ENCODE measurements around the gene DCAF8. TPM values are rescaled to one million over a fixed set of nuclear protein-coding genes. Genes with fewer than 3 reads are reported as not detected.
A peak's percentile ranks its signal among the peaks of the same experiment; 100 is the strongest.

Gene DCAF8
- total and polyA plus RNA-seq, 12 donors: 64.3 to 162 (median 132) TPM

DNA sequence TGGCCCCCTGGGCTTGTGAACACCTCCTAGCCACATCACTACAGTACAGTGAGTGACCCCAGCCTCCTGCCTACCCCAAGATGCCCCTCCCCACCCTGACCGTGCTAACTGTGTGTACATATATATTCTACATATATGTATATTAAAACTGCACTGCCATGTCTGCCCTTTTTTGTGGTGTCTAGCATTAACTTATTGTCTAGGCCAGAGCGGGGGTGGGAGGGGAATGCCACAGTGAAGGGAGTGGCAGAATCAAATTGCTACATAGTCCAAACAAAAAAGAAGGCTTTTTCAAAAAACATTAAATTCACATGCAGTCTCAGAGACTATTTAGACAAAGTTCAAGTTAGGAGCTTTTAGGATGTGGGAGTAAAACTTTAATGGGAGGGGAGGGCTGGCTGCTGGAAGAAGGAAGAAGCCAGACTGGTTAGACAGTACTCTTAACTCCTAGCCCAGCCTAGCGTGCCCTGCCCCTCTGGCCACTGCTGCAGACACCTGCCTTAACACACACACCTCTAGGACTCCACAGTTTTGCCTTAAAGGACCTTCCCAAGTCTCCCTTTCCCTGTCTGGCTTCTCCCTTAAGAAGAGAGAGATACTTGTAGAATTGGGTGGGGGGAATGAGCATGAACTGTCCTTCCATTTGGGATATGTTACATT lies 47.7 kb downstream of the DCAF8 start:
- peaks cover 11 to 24% of the 10 kb centered on the region in 2 donors for H3K4me1 ChIP-seq (replicated peaks in 1 of 2)
- TF ChIP-seq POLR2A (IDR thresholded peaks at IDR 0.05): no peak
- TF ChIP-seq, protein P1, sequence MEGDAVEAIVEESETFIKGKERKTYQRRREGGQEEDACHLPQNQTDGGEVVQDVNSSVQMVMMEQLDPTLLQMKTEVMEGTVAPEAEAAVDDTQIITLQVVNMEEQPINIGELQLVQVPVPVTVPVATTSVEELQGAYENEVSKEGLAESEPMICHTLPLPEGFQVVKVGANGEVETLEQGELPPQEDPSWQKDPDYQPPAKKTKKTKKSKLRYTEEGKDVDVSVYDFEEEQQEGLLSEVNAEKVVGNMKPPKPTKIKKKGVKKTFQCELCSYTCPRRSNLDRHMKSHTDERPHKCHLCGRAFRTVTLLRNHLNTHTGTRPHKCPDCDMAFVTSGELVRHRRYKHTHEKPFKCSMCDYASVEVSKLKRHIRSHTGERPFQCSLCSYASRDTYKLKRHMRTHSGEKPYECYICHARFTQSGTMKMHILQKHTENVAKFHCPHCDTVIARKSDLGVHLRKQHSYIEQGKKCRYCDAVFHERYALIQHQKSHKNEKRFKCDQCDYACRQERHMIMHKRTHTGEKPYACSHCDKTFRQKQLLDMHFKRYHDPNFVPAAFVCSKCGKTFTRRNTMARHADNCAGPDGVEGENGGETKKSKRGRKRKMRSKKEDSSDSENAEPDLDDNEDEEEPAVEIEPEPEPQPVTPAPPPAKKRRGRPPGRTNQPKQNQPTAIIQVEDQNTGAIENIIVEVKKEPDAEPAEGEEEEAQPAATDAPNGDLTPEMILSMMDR (IDR thresholded peaks at IDR 0.05): no peak
- no peak for DNase-seq
- no peak overlapping the region for H3K4me3 ChIP-seq
- WGBS, 4 donors: 79 to 95% (median 86%) methylated on average over 3 of the region's 3 CpGs
- H3K9me3 ChIP-seq (replicated peaks in 1 of 3): no peaks in the 10 kb centered on the region
- H3K27me3 ChIP-seq: no peaks in the 10 kb centered on the region
- intact Hi-C loops (cut with DNase I): no loop called here
- H3K27ac ChIP-seq: no peak overlapping the region
- H3K36me3 ChIP-seq (replicated peaks in 1 of 2): peaks cover 0 to 83% of the 10 kb centered on the region in 2 donors

GRCh38 chr1:160211046-160211790 lies 51.1 kb downstream of the DCAF8 start:
- intact Hi-C loops (cut with DNase I): no loop called here
- 75 to 82% (median 80%) methylated on average over 10 of the region's 10 CpGs for WGBS, 4 donors
- H3K36me3 ChIP-seq (replicated peaks in 1 of 2): peaks cover 0 to 53% of the 10 kb centered on the region in 2 donors
- no peaks in the 10 kb centered on the region for H3K27me3 ChIP-seq
- no peak overlapping the region for H3K4me3 ChIP-seq
- DNase-seq: peak in 1 of 7 donors; percentile 61
- no peak for TF ChIP-seq POLR2A (IDR thresholded peaks at IDR 0.05)
- TF ChIP-seq, protein P1 (IDR thresholded peaks at IDR 0.05): no peak
- H3K9me3 ChIP-seq (replicated peaks in 1 of 3): no peaks in the 10 kb centered on the region
- peak overlapping the region in 2 of 5 donors; percentile 60 to 94 for H3K27ac ChIP-seq
- H3K4me1 ChIP-seq (replicated peaks in 1 of 2): peaks cover 15 to 47% of the 10 kb centered on the region in 2 donors

- H3K4me1 ChIP-seq (replicated peaks in 1 of 2): peaks cover 19 to 51% of the 10 kb centered on the region in 2 donors
- no peaks in the 10 kb centered on the region for H3K27me3 ChIP-seq
- WGBS, 4 donors: 38 to 48% (median 41%) methylated on average over 5 of the region's 5 CpGs
- H3K36me3 ChIP-seq (replicated peaks in 1 of 2): peaks cover 0 to 48% of the 10 kb centered on the region in 2 donors
- no peaks in the 10 kb centered on the region for H3K9me3 ChIP-seq (replicated peaks in 1 of 3)
- peak in 1 of 7 donors; percentile 54 for DNase-seq
- H3K27ac ChIP-seq: peak overlapping the region in 2 of 5 donors; percentile 60 to 94
- intact Hi-C loops (cut with DNase I): no loop called here
- TF ChIP-seq POLR2A (IDR thresholded peaks at IDR 0.05): no peak
- TF ChIP-seq, protein P1 (IDR thresholded peaks at IDR 0.05): no peak
- no peak overlapping the region for H3K4me3 ChIP-seq
These were observed 51.8 kb downstream of the DCAF8 start for GRCh38 chr1:160210561-160210960.

- TF ChIP-seq, protein P1 (IDR thresholded peaks at IDR 0.05): no peak
- TF ChIP-seq POLR2A (IDR thresholded peaks at IDR 0.05): no peak
- 28 to 33% (median 29%) methylated on average over 6 to 7 of the region's 7 CpGs for WGBS, 4 donors
- DNase-seq: peak; percentile 60 to 90 (median 73)
These were observed 52.9 kb downstream of the DCAF8 start for GRCh38 chr1:160209321-160210046.

More at GRCh38 chr1:160209321-160210046, 52.9 kb downstream of the DCAF8 start:
- Histone ChIP-seq H3K36me3 (replicated peaks in 1 of 2) (peaks cover 0 to 37% of the 10 kb centered on the region in 2 donors), H3K27me3 (no peaks in the 10 kb centered on the region), H3K4me3 (no peak overlapping the region), H3K27ac (peak overlapping the region in 4 of 5 donors; percentile 0 to 94 (median 46)), H3K9me3 (replicated peaks in 1 of 3) (no peaks in the 10 kb centered on the region), H3K4me1 (replicated peaks in 1 of 2) (peaks cover 19 to 56% of the 10 kb centered on the region in 2 donors)
- intact Hi-C loops (cut with DNase I): loop anchor here in 1 of 2 donors (5.0 kb wide), 1 partner anchor 48 kb away; no protein-coding TSS in a partner anchor
